Measurements from ENCODE around the gene CD28.

GRCh38 chr2:203688798-203689197, 17.6 kb upstream of the CD28 start:
- TF ChIP-seq CTCF (IDR thresholded peaks at IDR 0.05) (no peak), POLR2A (IDR thresholded peaks at IDR 0.05) (no peak)
